GM03348 (cell line): ENCODE results near the gene MEPE.

Experiments
- DNase-seq: peaks from one replicate; pipeline ENCODE4 v3.0.0; 2012; ENCODE audit warnings: low spot score

The MEPE gene

GRCh38 chr4:87832669-87833068 lies at the start of gene MEPE:
Gene MEPE, plus strand, starts transcription at chr4:87832969. Its CDS starts 1,746 bp downstream, at chr4:87834715.
- no peak for DNase-seq

- DNase-seq: peak; percentile 18
Measured at GRCh38 chr4:87783781-87784180, 49.0 kb upstream of the MEPE start.

- DNase-seq: no peak
Measured at GRCh38 chr4:87785731-87786509, 46.8 kb upstream of the MEPE start.

- no peak for DNase-seq
Measured at GRCh38 chr4:87799301-87800113, 33.3 kb upstream of the MEPE start, which contains the start of gene IBSP. Gene IBSP, plus strand, starts transcription at chr4:87799554. Its CDS starts 2,808 bp downstream, at chr4:87802362.

- no peak for DNase-seq
Measured at GRCh38 chr4:87802858-87803257, 29.9 kb upstream of the MEPE start.

- no peak for DNase-seq
Measured at GRCh38 chr4:87803421-87803820, 29.3 kb upstream of the MEPE start.

GRCh38 chr4:87804871-87805270 lies 27.9 kb upstream of the MEPE start:
- no peak for DNase-seq

GRCh38 chr4:87805971-87806370 lies 26.8 kb upstream of the MEPE start:
- peak; percentile 31 for DNase-seq

GRCh38 chr4:87806520-87806919 lies 26.2 kb upstream of the MEPE start:
- peak; percentile 26 for DNase-seq

GRCh38 chr4:87807402-87807801 lies 25.4 kb upstream of the MEPE start:
- DNase-seq: peak; percentile 22

- no peak for DNase-seq
Measured at GRCh38 chr4:87811977-87812376, 20.8 kb upstream of the MEPE start.

- peak; percentile 60 for DNase-seq
Measured at GRCh38 chr4:87819281-87819919, 13.4 kb upstream of the MEPE start.

GRCh38 chr4:87823200-87823599 lies 9.6 kb upstream of the MEPE start:
- DNase-seq: no peak

- no peak for DNase-seq
Measured at GRCh38 chr4:87823724-87824123, 9.0 kb upstream of the MEPE start.

GRCh38 chr4:87824352-87824751 lies 8.4 kb upstream of the MEPE start:
- DNase-seq: no peak

- DNase-seq: no peak
Measured at GRCh38 chr4:87834401-87834800, 1.6 kb downstream of the MEPE start.

GRCh38 chr4:87835197-87835596 lies 2.4 kb downstream of the MEPE start:
- no peak for DNase-seq

- DNase-seq: no peak
Measured at GRCh38 chr4:87835743-87836142, 3.0 kb downstream of the MEPE start.

GRCh38 chr4:87838205-87838604 lies 5.4 kb downstream of the MEPE start:
- DNase-seq: peak; percentile 39

- peak; percentile 67 for DNase-seq
Measured at GRCh38 chr4:87838890-87839591, 6.3 kb downstream of the MEPE start.

- no peak for DNase-seq
Measured at GRCh38 chr4:87839592-87839946, 6.8 kb downstream of the MEPE start.

GRCh38 chr4:87840149-87840548 lies 7.4 kb downstream of the MEPE start:
- DNase-seq: no peak
